ENCODE results near the gene NCAPG2. TPM values are rescaled to one million over a fixed set of nuclear protein-coding genes. Genes with fewer than 3 reads are reported as not detected.

The NCAPG2 gene
- polyA plus RNA-seq, 1 donor (not counting 4 experiments of a cell fraction or from before 2014, with no cell fraction given) = 16.5 TPM

- no peaks in the 10 kb centered on the region for H3K4me1 ChIP-seq (ENCODE audit: control insufficient read depth, extremely low read depth, insufficient read depth, low read length)
- no peak overlapping the region for H3K27ac ChIP-seq (ENCODE audit: control insufficient read depth, insufficient read depth, low read length)
- H3K36me3 ChIP-seq (ENCODE audit: control insufficient read depth in 2 of 2, extremely low read depth in 1 of 2, insufficient read depth in 2 of 2, low read length in 2 of 2) = peaks cover 24 to 27% of the 10 kb centered on the region in 2 experiments
- H3K79me2 ChIP-seq (ENCODE audit: control insufficient read depth, insufficient read depth, low read length) = no peaks in the 10 kb centered on the region
- TF ChIP-seq CTCF (optimal IDR thresholded peaks at IDR 0.05 in 1 of 3, IDR thresholded peaks at IDR 0.05 in 1 of 3, conservative IDR thresholded peaks at IDR 0.05 in 1 of 3; ENCODE audit: extremely low read depth in 1 of 3, insufficient read depth in 2 of 3, low read length in 3 of 3) (no peak), EZH2 (IDR thresholded peaks at IDR 0.05; ENCODE audit: low read length) (no peak)
- no peaks in the 10 kb centered on the region for H3K9me1 ChIP-seq (ENCODE audit: control insufficient read depth, extremely low read depth, insufficient read depth, low read length)
- no peaks in the 10 kb centered on the region for H3K27me3 ChIP-seq (ENCODE audit: control insufficient read depth, extremely low read depth, insufficient read depth, low read length)
- H3K4me3 ChIP-seq (ENCODE audit: control insufficient read depth in 2 of 3, extremely low read depth in 1 of 3, insufficient read depth in 2 of 3, low read depth in 1 of 3, low read length in 3 of 3) = no peak overlapping the region
- DNase-seq (ENCODE audit: low read depth, low spot score) (no peak), FAIRE-seq (no peak)
- dilution Hi-C loops (cut with MboI; ENCODE audit: extremely low pct_ligation_motif_present, low sequenced_read_pairs) = no loop called here
- no peak overlapping the region for H3K4me2 ChIP-seq (ENCODE audit: control insufficient read depth, extremely low read depth, insufficient read depth, low read depth, low read length)
- H2AFZ ChIP-seq (ENCODE audit: control insufficient read depth, low read length) = no peak overlapping the region
- H3K9me3 ChIP-seq (ENCODE audit: control insufficient read depth, low read depth, low read length) = no peaks in the 10 kb centered on the region
- H4K20me1 ChIP-seq (ENCODE audit: control insufficient read depth, extremely low read depth, insufficient read depth, low read length) = no peaks in the 10 kb centered on the region
- no peak overlapping the region for H3K9ac ChIP-seq (ENCODE audit: control insufficient read depth, extremely low read depth, insufficient read depth, low read length)
Measured at GRCh38 chr7:158734861-158735260, 30.3 kb upstream of the NCAPG2 start.

- TF ChIP-seq CTCF (optimal IDR thresholded peaks at IDR 0.05 in 1 of 3, IDR thresholded peaks at IDR 0.05 in 1 of 3, conservative IDR thresholded peaks at IDR 0.05 in 1 of 3; ENCODE audit: extremely low read depth in 1 of 3, insufficient read depth in 2 of 3, low read length in 3 of 3) = peak in 1 of 3 experiments; percentile 13
- no peak for TF ChIP-seq EZH2 (IDR thresholded peaks at IDR 0.05; ENCODE audit: low read length)
- Histone ChIP-seq H4K20me1 (ENCODE audit: control insufficient read depth, extremely low read depth, insufficient read depth, low read length) (no peaks in the 10 kb centered on the region), H3K4me1 (ENCODE audit: control insufficient read depth, extremely low read depth, insufficient read depth, low read length) (no peaks in the 10 kb centered on the region), H3K9ac (ENCODE audit: control insufficient read depth, extremely low read depth, insufficient read depth, low read length) (no peak overlapping the region), H3K9me1 (ENCODE audit: control insufficient read depth, extremely low read depth, insufficient read depth, low read length) (no peaks in the 10 kb centered on the region), H3K4me2 (ENCODE audit: control insufficient read depth, extremely low read depth, insufficient read depth, low read depth, low read length) (no peak overlapping the region), H3K79me2 (ENCODE audit: control insufficient read depth, insufficient read depth, low read length) (no peaks in the 10 kb centered on the region), H2AFZ (ENCODE audit: control insufficient read depth, low read length) (no peak overlapping the region), H3K27ac (ENCODE audit: control insufficient read depth, insufficient read depth, low read length) (no peak overlapping the region), H3K36me3 (ENCODE audit: control insufficient read depth in 2 of 2, extremely low read depth in 1 of 2, insufficient read depth in 2 of 2, low read length in 2 of 2) (peaks cover 23 to 26% of the 10 kb centered on the region in 2 experiments), H3K4me3 (ENCODE audit: control insufficient read depth in 2 of 3, extremely low read depth in 1 of 3, insufficient read depth in 2 of 3, low read depth in 1 of 3, low read length in 3 of 3) (no peak overlapping the region), H3K9me3 (ENCODE audit: control insufficient read depth, low read depth, low read length) (no peaks in the 10 kb centered on the region), H3K27me3 (ENCODE audit: control insufficient read depth, extremely low read depth, insufficient read depth, low read length) (no peaks in the 10 kb centered on the region)
- dilution Hi-C loops (cut with MboI; ENCODE audit: extremely low pct_ligation_motif_present, low sequenced_read_pairs) = no loop called here
- DNase-seq (ENCODE audit: low read depth, low spot score) (no peak), FAIRE-seq (no peak)
Measured at GRCh38 chr7:158733775-158734494, 29.3 kb upstream of the NCAPG2 start.

Data from keratinocyte (primary cell).